ENCODE measurements around the gene RALGPS1.

GRCh38 chr9:127124792-127125191 is 210.2 kb downstream of the RALGPS1 start:
- TF ChIP-seq NONO (IDR thresholded peaks at IDR 0.05) (no peak), NONO (CRISPR knock-in tag; conservative IDR thresholded peaks at IDR 0.05) (no peak), ZNF639 (CRISPR knock-in tag; conservative IDR thresholded peaks at IDR 0.05) (no peak), ATF7 (IDR thresholded peaks at IDR 0.05) (no peak), ATF7 (CRISPR knock-in tag; IDR thresholded peaks at IDR 0.05) (no peak), RAD21 (CRISPR knock-in tag; IDR thresholded peaks at IDR 0.05) (no peak), EZH2 (conservative IDR thresholded peaks at IDR 0.05; ENCODE audit: low read depth, low read length) (no peak), YY1 (IDR thresholded peaks at IDR 0.05; ENCODE audit: insufficient read depth, insufficient replicate concordance, low read depth, low read length) (no peak), RFXANK (CRISPR knock-in tag; IDR thresholded peaks at IDR 0.05) (no peak), XRCC5 (optimal IDR thresholded peaks at IDR 0.05; ENCODE audit: low read length) (no peak), ELF4 (CRISPR knock-in tag; IDR thresholded peaks at IDR 0.05; ENCODE audit: borderline replicate concordance) (no peak)
- TF ChIP-seq, protein P1, sequence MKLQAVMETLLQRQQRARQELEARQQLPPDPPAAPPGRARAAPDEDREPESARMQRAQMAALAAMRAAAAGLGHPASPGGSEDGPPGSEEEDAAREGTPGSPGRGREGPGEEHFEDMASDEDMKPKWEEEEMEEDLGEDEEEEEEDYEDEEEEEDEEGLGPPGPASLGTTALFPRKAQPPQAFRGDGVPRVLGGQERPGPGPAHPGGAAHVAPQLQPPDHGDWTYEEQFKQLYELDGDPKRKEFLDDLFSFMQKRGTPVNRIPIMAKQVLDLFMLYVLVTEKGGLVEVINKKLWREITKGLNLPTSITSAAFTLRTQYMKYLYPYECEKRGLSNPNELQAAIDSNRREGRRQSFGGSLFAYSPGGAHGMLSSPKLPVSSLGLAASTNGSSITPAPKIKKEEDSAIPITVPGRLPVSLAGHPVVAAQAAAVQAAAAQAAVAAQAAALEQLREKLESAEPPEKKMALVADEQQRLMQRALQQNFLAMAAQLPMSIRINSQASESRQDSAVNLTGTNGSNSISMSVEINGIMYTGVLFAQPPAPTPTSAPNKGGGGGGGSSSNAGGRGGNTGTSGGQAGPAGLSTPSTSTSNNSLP (IDR thresholded peaks at IDR 0.05; ENCODE audit: low read depth, low read length), result no peak
- TF ChIP-seq, protein P2, sequence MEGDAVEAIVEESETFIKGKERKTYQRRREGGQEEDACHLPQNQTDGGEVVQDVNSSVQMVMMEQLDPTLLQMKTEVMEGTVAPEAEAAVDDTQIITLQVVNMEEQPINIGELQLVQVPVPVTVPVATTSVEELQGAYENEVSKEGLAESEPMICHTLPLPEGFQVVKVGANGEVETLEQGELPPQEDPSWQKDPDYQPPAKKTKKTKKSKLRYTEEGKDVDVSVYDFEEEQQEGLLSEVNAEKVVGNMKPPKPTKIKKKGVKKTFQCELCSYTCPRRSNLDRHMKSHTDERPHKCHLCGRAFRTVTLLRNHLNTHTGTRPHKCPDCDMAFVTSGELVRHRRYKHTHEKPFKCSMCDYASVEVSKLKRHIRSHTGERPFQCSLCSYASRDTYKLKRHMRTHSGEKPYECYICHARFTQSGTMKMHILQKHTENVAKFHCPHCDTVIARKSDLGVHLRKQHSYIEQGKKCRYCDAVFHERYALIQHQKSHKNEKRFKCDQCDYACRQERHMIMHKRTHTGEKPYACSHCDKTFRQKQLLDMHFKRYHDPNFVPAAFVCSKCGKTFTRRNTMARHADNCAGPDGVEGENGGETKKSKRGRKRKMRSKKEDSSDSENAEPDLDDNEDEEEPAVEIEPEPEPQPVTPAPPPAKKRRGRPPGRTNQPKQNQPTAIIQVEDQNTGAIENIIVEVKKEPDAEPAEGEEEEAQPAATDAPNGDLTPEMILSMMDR (CRISPR knock-in tag; IDR thresholded peaks at IDR 0.05), result no peak

All from HepG2 (cell line).